Heart left ventricle (tissue), 16 donors: Measurements from ENCODE around the gene SH3BP5. TPM values are rescaled to one million over a fixed set of nuclear protein-coding genes. Genes with fewer than 3 reads are reported as not detected.

Experiments
- ATAC-seq, 4 donors: fragments of 200-7000 bp; cut with Tn5 transposase; one replicate each; pipeline ENCODE4 v1.9.1; 2020 to 2022; ENCODE audit warnings: moderate library complexity in 4 of 4, mild to moderate bottlenecking in 3 of 4, moderate number of reproducible peaks in 1 of 4
- DNase-seq, 5 donors: peaks; one replicate each; pipeline ENCODE4 v3.0.0-alpha.2; 2020
- H3K27ac ChIP-seq, 12 donors: fragments of 200-600 bp; sonication (generic) in 4 of 12; one replicate each; pipeline versions ENCODE4 v1.5.0 to v1.8.0; 2016 to 2022; ENCODE audit warnings: mild to moderate bottlenecking in 2 of 12
- H3K27me3 ChIP-seq, 9 donors: fragments of 200-600 bp; sonication (generic) in 2 of 9; one replicate each; pipeline versions ENCODE4 v1.5.1 to v1.8.0; 2016 to 2022; ENCODE audit warnings: mild to moderate bottlenecking in 3 of 9
- H3K36me3 ChIP-seq, 9 donors: fragments of 200-600 bp; sonication (generic) in 2 of 9; one replicate each; pipeline versions ENCODE4 v1.5.0 to v1.8.0; 2018 to 2022; ENCODE audit warnings: mild to moderate bottlenecking in 2 of 9
- H3K4me1 ChIP-seq, 12 donors: fragments of 200-600 bp; sonication (generic) in 4 of 12; one replicate each; pipeline versions ENCODE4 v1.5.0 to v1.8.0; 2016 to 2022; ENCODE audit warnings: mild to moderate bottlenecking in 3 of 12
- H3K4me3 ChIP-seq, 12 donors: fragments of 200-600 bp; sonication (generic) in 4 of 12; one replicate each; pipeline versions ENCODE4 v1.5.0 to v1.8.0; 2017 to 2022; ENCODE audit warnings: mild to moderate bottlenecking in 9 of 12, moderate library complexity in 4 of 12
- H3K9me3 ChIP-seq, 12 donors: fragments of 200-600 bp; sonication (generic) in 4 of 12; one replicate each; pipeline versions ENCODE4 v1.5.0 to v1.8.0; 2016 to 2022; ENCODE audit warnings: mild to moderate bottlenecking in 1 of 12
- POLR2A ChIP-seq, 2 donors: fragments of 450-650 bp; IDR thresholded peaks; one replicate each; pipeline ENCODE4 v1.6.1; 2017; ENCODE audit warnings: antibody characterized with exemption in 2 of 2, mild to moderate bottlenecking in 2 of 2, moderate library complexity in 2 of 2
- WGBS, 4 donors: extraction: QIAGEN DNeasy Blood & Tissue Kit in 2 of 4; methylation state at CpG; one replicate each; pipeline versions ENCODE4 v1.1.5 to v1.1.7; 2013 to 2018; 5-methylcytosine and 5-hydroxymethylcytosine counted together
- intact Hi-C, 10 donors: fragments of 100-400 bp; cut with DNase I; formaldehyde crosslinking; loops; one replicate each; pipeline versions ENCODE4 v1.11.1 to v1.14.2; 2022
- polyA plus RNA-seq, 2 donors: library from polyadenylated mRNA; stranded (reverse); fragments of 200-250 nt; gene quantifications; one replicate each; pipeline ENCODE4 v1.2.3, GENCODE V29; 2013
- total RNA-seq, 9 donors: library from RNA; depleted of rRNA in 2 of 9; stranded (reverse); fragments of >200 nt in 2 of 9; fragmentation: NEBNext Ultra II Directional in 3 of 9; extraction: Animal tissue kit (Norgen Biotek cat#: 25700) in 3 of 9; gene quantifications; one replicate each; pipeline versions ENCODE4 v1.1.0 to v1.2.4, GENCODE V29; 2016 to 2023
- TF ChIP-seq, protein P1 (sequence below), 12 donors: fragments of 200-600 bp; sonication (generic) in 4 of 12; IDR thresholded peaks; one replicate each; pipeline versions ENCODE4 v1.5.0 to v1.8.0; 2018 to 2022; ENCODE audit warnings: antibody characterized with exemption in 12 of 12, mild to moderate bottlenecking in 5 of 12
- donor health status: ischemic (EF 13 %, LVEDD 7.1; RV severe dilation, severe dysfunction).
- donor health status: healthy with polysubstance abuse.
- donor health status: DM: no; HTN: yes; CAD: no.
- donor health status: DM: no; HTN: no; CAD: no.
- donor health status: ischemic (EF 25% LVEDD 6.9; RV normal size, moderate dysfunction).
- donor health status: ischemic (EF 25% LVEDD 5.7; RV mildly dilated, moderate dysfunction).
- donor health status: healthy.
- donor health status: DM: yes; HTN: yes; CAD: no.
- donor health status: ischemic (EF 35%, LVEDD 5.7; RV mildly dilated, moderate dysfunction).
- donor health status: nonischemic (EF 11% LVEDD 7.7; RV severe dilation, severe dysfunction).
- donor health status: DM: yes; HTN: yes; CAD: no.
- donor health status: PGD.
- donor health status: ischemic (EF 29% LVEDD 5.4; RV normal size, mild dysfunction).
- donor health status: nonischemic (EF 23%, LVEDD 6.1; RV moderate dilation, normal function).

Gene SH3BP5
- total and polyA plus RNA-seq, 11 donors: 4.9 to 28.6 (median 9.9) TPM

DNA sequence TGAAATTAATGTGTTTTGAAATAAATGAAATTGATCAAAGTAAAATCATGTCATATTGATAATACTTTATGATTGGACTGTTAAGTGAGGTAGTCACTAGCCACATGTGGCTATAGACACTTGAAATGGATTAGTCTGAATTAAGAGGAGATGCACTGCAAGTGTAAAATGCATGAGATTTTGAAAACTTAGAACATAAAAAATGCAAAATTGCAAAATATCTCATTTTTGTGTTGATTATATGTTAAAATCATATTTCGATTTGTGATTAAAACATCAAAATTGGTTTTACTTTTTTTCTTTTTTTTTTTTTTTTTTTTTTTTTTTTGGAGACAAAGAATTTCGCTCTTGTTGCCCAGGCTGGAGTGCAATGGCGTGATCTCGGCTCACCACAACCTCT is 103.1 kb downstream of the SH3BP5 start:
- intact Hi-C loops: no loop called here

DNA sequence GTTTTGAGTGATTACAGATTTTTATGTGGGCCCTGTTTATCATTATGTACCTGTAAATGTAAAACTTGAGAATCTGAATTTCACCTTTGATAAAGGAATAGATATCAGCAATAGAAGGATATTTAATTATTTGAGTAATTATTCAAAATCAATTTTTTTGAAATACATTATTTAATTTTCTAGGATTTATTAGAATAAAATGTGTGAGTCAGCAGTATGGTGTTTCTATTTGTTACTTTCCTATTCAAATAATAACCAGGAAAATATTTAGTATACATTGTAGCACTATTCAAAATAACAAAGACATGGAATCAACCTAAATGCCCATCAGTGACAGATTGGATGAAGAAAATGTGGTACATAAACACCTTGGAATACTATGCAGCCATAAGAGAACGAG is 104.2 kb downstream of the SH3BP5 start:
- no peak for ATAC-seq
- Histone ChIP-seq H3K27me3 (no peaks in the 10 kb centered on the region), H3K36me3 (peaks cover 0 to 100% (median 99%) of the 10 kb centered on the region in 9 donors), H3K4me3 (no peak overlapping the region), H3K4me1 (no peaks in the 10 kb centered on the region), H3K9me3 (no peaks in the 10 kb centered on the region), H3K27ac (no peak overlapping the region)
- DNase-seq: no peak
- intact Hi-C loops: no loop called here
- no peak for TF ChIP-seq POLR2A (IDR thresholded peaks at IDR 0.05)
- TF ChIP-seq, protein P1, sequence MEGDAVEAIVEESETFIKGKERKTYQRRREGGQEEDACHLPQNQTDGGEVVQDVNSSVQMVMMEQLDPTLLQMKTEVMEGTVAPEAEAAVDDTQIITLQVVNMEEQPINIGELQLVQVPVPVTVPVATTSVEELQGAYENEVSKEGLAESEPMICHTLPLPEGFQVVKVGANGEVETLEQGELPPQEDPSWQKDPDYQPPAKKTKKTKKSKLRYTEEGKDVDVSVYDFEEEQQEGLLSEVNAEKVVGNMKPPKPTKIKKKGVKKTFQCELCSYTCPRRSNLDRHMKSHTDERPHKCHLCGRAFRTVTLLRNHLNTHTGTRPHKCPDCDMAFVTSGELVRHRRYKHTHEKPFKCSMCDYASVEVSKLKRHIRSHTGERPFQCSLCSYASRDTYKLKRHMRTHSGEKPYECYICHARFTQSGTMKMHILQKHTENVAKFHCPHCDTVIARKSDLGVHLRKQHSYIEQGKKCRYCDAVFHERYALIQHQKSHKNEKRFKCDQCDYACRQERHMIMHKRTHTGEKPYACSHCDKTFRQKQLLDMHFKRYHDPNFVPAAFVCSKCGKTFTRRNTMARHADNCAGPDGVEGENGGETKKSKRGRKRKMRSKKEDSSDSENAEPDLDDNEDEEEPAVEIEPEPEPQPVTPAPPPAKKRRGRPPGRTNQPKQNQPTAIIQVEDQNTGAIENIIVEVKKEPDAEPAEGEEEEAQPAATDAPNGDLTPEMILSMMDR (IDR thresholded peaks at IDR 0.05): no peak
- WGBS, 4 donors: 94 to 100% (median 95%) methylated on average over 1 of the region's 1 CpG

More for the DNA sequence above, 103.1 kb downstream of the SH3BP5 start:
- WGBS, 4 donors: 93 to 99% (median 96%) methylated on average over 4 of the region's 4 CpGs
- ATAC-seq: no peak
- no peak for DNase-seq
- no peak overlapping the region for H3K4me3 ChIP-seq
- no peaks in the 10 kb centered on the region for H3K9me3 ChIP-seq
- H3K27me3 ChIP-seq: no peaks in the 10 kb centered on the region
- H3K4me1 ChIP-seq: no peaks in the 10 kb centered on the region
- peaks cover 0 to 100% (median 99%) of the 10 kb centered on the region in 9 donors for H3K36me3 ChIP-seq
- TF ChIP-seq, protein P1 (IDR thresholded peaks at IDR 0.05): no peak
- TF ChIP-seq POLR2A (IDR thresholded peaks at IDR 0.05): no peak
- no peak overlapping the region for H3K27ac ChIP-seq

DNA sequence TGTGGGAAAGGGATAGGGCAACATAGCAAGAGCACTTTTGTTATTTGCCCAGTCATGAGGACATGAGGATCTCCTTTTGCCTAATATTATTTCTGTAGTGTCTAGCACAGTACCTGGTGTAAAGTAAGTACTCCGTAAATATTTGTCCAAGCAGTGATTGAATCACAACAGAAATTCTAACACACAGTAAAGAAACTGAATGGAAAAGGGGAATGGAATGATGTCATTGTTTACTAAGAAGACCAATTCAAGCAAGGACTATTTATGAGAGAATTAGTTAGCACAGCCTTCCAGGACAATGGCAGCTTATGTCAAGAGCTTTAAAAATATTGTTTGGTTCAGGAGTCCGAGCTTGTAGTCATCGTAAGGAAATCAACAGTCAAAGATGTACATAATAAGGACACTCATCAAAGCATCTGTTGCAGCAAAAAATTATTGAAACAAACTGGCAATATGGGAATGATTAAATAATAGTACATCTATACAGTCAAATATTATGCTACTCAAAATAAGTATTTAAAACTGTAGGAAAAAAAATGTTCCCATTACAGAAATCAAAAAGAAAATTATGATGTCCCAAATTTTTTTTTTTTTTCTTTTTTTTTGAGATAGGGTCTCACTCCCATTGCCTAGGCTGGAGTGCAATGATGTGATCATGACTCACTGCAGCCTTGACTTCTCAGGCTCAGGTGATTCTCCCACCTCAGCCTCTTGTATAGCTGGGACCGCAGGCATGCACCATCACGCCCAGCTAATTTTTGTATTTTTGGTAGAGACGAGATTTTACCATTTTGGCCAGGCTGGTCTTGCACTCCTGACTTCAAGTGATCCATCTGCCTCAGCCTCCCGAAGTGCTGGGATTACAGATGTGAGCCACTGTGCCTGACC is 108.5 kb downstream of the SH3BP5 start:
- ATAC-seq: no peak

More for the DNA sequence above, 108.5 kb downstream of the SH3BP5 start:
- TF ChIP-seq POLR2A (IDR thresholded peaks at IDR 0.05): no peak
- TF ChIP-seq, protein P1 (IDR thresholded peaks at IDR 0.05): no peak
- no peaks in the 10 kb centered on the region for H3K9me3 ChIP-seq
- intact Hi-C loops: no loop called here
- H3K27ac ChIP-seq: no peak overlapping the region
- H3K4me1 ChIP-seq: peaks cover 0 to 11% (median 3%) of the 10 kb centered on the region in 12 donors
- no peak for DNase-seq
- H3K36me3 ChIP-seq: peaks cover 0 to 100% (median 99%) of the 10 kb centered on the region in 9 donors
- H3K27me3 ChIP-seq: no peaks in the 10 kb centered on the region
- no peak overlapping the region for H3K4me3 ChIP-seq
- 90 to 95% (median 94%) methylated on average over 7 of the region's 7 CpGs for WGBS, 4 donors
